ENCODE results near the gene CASR.
A peak's percentile ranks its signal among the peaks of the same experiment; 100 is the strongest.

The CASR gene

GRCh38 chr3:122307094-122307687 is 123.7 kb downstream of the CASR start:
- DNase-seq (ENCODE audit: low spot score) = no peak

- no peak for DNase-seq (ENCODE audit: low spot score)
Measured at GRCh38 chr3:122307976-122308375, 124.5 kb downstream of the CASR start.

- peak; percentile 43 for DNase-seq (ENCODE audit: low spot score)
Measured at GRCh38 chr3:122310361-122310760, 126.9 kb downstream of the CASR start.

- no peak for DNase-seq (ENCODE audit: low spot score)
Measured at GRCh38 chr3:122312826-122313225, 129.4 kb downstream of the CASR start.

GRCh38 chr3:122313281-122313680 is 129.8 kb downstream of the CASR start:
- no peak for DNase-seq (ENCODE audit: low spot score)

- DNase-seq (ENCODE audit: low spot score) = no peak
Measured at GRCh38 chr3:122314228-122314876, 130.9 kb downstream of the CASR start.

GRCh38 chr3:122315619-122316018 is 132.2 kb downstream of the CASR start:
- no peak for DNase-seq (ENCODE audit: low spot score)

- DNase-seq (ENCODE audit: low spot score) = no peak
Measured at GRCh38 chr3:122316368-122316767, 132.9 kb downstream of the CASR start.

- DNase-seq (ENCODE audit: low spot score) = no peak
Measured at GRCh38 chr3:122318620-122319019, 135.2 kb downstream of the CASR start.

- DNase-seq (ENCODE audit: low spot score) = no peak
Measured at GRCh38 chr3:122322095-122323075, 138.9 kb downstream of the CASR start.

GRCh38 chr3:122324871-122325323 is 141.4 kb downstream of the CASR start, which contains the start of gene CSTA:
Gene CSTA (plus strand): TSS chr3:122325248. CDS start chr3:122325293, 45 bp downstream.
- DNase-seq (ENCODE audit: low spot score) = no peak

- DNase-seq (ENCODE audit: low spot score) = no peak
Measured at GRCh38 chr3:122325769-122326168, 142.3 kb downstream of the CASR start.

GRCh38 chr3:122331886-122332285 is 148.4 kb downstream of the CASR start:
- no peak for DNase-seq (ENCODE audit: low spot score)

GRCh38 chr3:122332551-122332950 is 149.1 kb downstream of the CASR start:
- no peak for DNase-seq (ENCODE audit: low spot score)
